GM19328 (cell line): Measurements from ENCODE around the gene SUPT5H.

Source experiments
- ATAC-seq: cut with Tn5 transposase; IDR thresholded peaks from one replicate; pipeline ENCODE4 v1.9.1; 2021; ENCODE audit warnings: mild to moderate bottlenecking, moderate library complexity; ENCODE audit not compliant: unreplicated experiment

The SUPT5H gene

DNA sequence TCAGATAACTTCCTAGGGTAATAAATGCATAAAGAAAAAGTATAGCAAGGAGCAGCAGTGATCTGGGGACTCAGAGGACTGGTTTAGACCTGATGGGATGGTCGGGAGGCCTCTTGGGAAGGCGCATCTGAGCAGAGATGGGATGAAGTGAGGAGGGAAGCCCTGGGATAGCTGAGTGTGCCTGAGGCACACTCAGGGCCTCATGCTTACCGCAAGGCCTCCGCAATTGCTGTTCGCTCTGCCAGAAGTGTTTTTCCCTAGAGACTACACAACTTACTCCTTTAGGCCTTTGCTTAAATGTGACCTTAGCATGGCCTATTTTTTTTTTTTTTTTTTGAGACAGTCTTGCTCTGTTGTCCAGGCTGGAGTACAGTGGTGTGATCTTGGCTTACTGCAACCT is 49.3 kb downstream of the SUPT5H start:
- no peak for ATAC-seq

DNA sequence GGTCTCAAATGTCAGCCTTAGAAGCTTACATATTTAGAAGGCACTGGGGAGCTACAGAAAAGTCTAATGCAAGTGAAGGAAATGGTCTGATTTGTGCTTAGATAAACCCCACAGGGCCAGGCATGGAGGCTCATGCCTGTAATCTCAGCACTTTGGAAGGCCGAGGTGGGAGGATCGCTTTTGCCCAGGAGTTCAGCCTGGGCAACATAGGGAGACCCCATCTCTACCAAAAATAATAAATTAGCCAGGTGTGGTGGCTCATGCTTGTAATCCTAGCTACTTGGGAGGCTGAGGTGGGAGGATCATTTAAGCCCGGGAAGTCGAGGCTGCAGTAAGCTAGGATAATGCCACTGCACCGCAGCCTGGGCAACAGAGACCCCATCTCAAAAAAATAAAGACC is 50.7 kb downstream of the SUPT5H start:
- no peak for ATAC-seq

DNA sequence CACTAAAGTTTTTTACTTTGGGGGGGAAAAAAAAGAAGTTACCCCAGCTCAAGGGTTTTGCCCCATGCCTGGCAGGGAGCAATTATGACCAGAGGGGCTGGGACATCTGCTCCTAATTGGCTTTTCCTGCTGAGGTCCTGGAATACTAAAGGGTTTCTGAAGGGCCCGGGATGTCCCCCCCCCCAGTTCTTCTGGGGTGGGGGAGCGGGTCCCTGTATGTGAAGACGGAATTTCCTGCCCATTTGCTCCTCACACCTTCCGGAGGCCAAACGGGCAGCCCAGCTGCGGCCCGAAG is 52.3 kb downstream of the SUPT5H start:
- no peak for ATAC-seq

DNA sequence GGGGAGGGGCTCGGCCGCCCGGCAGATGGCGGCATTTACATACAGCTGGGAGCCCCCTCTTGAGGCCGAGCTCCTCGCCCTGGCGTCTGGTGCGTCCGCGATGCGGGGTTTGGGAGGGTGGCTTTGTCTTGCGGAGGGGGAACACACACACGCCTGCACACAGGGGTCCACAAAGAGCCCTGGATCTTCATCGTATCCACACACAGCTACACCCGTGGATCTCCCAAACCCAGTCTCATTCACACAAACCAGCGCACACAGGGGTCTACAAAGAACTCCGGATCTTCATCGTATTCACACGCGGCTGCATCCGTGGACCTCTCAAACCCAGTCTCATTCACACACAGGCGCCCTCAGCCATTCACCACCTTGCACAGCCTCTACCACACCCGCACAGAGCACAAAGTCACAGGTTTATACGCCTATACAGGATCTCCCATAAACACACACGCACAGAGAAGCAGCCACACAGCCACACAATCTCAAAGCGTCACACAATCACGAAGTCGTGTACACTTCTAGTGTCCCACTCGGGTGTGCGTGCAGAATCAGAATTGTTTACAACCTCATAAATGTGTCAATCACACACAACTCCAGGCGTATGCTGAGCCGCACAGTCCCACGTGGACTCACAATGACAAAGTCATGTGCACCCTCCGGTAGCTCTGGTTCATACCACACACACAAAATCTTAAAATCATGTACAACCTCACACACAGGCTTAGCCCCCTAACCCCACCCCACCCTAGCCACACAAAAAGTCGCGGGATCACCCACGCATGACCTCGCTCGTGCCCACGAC is 52.8 kb downstream of the SUPT5H start:
- ATAC-seq, result no peak

DNA sequence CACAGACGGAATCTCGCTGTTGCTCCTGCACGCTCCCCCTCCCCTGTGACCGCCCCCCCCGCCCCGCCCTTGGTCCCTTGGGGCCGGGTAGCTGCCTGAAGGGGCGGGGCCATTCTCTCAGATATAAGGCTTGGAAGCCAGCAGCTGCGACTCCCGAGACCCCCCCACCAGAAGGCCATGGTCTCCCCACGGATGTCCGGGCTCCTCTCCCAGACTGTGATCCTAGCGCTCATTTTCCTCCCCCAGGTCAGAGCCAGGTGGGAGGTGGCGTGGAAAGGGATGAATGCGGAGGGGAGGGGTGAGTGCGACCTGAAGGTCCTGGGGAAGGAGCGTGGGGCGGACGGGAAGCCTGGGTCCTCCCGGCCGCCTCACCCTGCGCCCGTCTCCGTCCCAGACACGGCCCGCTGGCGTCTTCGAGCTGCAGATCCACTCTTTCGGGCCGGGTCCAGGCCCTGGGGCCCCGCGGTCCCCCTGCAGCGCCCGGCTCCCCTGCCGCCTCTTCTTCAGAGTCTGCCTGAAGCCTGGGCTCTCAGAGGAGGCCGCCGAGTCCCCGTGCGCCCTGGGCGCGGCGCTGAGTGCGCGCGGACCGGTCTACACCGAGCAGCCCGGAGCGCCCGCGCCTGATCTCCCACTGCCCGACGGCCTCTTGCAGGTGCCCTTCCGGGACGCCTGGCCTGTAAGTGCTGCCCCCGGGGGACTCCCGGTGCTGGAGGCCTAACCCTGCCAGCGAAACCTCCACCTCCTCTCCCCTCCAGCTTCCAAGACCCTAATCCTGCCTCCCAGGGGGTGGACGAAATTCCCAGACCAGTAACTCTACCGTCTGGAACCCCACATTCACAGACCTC is 53.6 kb downstream of the SUPT5H start, which contains the start of gene DLL3:
Gene DLL3 (plus strand): TSS at position 150 of the 845 bp plus-strand sequence. CDS start 28 bp downstream, at position 178.
- no peak for ATAC-seq

DNA sequence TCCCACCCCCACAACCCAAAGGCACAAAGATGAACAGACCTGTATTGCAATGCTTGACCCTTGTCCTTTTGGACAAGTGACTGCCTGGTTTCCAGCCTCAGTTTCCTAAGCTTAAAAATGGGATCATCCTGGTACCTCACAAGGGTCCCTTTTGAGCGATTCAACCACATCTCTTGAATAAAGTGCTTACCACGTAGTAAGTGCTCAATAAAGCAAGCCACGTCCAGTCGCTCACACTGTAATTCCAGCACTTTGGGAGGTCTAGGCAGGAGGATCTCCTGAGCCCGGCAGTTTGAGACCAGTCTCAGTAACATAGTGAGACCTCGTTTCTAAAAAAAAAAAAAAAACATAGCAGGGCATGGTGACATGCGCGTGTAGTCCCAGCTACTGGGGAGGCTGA is 54.5 kb downstream of the SUPT5H start:
- ATAC-seq, result no peak

DNA sequence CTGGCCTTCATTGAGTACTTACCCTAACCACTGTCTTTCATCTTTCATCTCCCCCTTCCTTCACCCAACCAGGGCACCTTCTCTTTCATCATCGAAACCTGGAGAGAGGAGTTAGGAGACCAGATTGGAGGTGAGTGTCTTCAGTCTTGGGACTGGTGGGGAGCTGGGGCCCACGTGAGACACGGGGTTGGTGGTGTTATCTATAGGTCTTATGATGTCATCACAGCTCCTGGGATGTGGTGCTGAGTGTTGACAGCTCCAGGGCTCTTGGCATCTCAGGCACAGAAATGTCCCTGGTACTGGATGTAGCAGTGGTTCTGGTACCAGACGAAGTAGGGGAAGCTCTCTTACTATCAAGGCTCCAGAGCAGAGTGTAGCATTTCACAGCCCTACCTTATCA is 55.2 kb downstream of the SUPT5H start:
- no peak for ATAC-seq

DNA sequence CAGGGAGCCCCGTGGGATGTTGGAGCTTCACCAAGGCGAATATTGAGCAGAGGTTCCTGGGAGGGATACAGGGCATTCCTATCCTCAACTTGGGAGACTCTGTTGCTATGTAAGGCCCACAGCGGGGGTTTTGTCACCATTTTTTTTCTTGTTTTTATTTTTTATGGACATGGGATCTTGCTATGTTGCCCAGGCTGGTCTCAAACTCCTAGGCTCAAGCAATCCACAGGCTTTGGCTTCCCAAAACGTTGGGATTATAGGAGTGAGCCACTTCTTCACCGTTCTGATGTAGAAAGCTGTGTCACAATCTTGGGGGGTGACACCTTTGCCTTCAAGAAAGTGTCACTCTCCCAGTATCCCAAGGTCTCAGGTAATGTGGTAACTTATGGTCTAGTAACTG is 56.0 kb downstream of the SUPT5H start:
- ATAC-seq, result no peak

DNA sequence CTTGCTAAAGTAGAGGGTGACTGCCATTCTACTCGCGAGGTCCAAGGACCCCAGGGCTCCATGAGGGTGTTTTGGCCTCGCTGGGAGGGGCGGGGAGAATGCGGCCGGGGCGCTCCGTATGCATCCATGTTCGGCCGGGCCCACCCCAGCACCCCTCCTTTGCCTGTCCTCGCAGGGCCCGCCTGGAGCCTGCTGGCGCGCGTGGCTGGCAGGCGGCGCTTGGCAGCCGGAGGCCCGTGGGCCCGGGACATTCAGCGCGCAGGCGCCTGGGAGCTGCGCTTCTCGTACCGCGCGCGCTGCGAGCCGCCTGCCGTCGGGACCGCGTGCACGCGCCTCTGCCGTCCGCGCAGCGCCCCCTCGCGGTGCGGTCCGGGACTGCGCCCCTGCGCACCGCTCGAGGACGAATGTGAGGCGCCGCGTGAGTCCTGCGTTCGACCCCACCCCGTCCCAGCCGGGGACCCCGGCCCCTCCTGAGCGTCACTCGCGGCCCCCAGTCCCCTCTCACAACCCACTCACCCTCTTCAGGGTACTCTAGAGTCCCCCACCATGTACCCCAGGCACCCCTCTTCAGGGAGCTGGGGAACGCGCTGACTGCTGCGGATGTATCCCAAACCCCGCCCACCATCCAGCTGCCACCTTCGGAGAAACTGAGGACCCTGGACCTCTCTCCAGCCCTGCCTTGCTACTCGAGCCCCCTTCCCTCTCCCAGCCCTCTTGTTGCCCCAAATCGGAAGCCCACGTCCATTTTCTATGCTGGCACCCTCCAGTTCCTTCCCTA is 57.4 kb downstream of the SUPT5H start:
- no peak for ATAC-seq

DNA sequence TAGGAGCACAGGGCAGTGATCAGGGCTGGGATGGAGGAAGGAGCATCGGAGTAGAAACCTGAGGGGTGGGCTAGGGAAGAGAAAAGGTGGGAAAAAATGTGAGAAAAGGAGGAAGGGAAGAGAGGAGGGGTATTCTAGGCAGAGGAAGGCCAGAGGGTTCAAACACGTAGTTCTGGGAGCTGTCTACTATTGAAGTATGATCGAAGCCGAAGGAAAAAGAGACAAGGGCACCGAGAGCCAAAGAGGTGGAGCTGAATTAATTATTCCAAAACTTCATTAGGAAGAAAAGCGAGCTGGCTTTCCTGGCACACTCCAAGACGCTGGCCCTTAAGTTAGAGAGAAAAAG is 61.2 kb downstream of the SUPT5H start:
- ATAC-seq, result no peak

DNA sequence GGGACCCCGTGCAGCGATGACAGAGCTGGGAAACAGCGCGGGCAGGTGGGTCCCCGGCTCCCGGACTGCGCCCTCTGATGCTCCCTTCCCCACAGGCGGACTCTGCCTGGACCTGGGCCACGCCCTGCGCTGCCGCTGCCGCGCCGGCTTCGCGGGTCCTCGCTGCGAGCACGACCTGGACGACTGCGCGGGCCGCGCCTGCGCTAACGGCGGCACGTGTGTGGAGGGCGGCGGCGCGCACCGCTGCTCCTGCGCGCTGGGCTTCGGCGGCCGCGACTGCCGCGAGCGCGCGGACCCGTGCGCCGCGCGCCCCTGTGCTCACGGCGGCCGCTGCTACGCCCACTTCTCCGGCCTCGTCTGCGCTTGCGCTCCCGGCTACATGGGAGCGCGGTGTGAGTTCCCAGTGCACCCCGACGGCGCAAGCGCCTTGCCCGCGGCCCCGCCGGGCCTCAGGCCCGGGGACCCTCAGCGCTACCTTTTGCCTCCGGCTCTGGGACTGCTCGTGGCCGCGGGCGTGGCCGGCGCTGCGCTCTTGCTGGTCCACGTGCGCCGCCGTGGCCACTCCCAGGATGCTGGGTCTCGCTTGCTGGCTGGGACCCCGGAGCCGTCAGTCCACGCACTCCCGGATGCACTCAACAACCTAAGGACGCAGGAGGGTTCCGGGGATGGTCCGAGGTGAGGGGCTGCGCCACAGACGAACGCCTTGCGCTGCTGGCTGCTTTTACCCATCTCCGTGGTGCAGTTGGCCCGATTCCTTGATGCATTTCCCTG is 61.7 kb downstream of the SUPT5H start:
- no peak for ATAC-seq

DNA sequence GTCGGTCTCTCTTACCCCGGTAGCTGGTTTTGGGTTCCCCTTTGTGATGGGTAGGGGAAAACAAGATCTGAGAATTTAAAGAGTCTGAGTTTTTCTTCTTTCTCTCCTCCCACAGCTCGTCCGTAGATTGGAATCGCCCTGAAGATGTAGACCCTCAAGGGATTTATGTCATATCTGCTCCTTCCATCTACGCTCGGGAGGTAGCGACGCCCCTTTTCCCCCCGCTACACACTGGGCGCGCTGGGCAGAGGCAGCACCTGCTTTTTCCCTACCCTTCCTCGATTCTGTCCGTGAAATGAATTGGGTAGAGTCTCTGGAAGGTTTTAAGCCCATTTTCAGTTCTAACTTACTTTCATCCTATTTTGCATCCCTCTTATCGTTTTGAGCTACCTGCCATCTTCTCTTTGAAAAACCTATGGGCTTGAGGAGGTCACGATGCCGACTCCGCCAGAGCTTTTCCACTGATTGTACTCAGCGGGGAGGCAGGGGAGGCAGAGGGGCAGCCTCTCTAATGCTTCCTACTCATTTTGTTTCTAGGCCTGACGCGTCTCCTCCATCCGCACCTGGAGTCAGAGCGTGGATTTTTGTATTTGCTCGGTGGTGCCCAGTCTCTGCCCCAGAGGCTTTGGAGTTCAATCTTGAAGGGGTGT is 62.5 kb downstream of the SUPT5H start:
- ATAC-seq, result no peak

DNA sequence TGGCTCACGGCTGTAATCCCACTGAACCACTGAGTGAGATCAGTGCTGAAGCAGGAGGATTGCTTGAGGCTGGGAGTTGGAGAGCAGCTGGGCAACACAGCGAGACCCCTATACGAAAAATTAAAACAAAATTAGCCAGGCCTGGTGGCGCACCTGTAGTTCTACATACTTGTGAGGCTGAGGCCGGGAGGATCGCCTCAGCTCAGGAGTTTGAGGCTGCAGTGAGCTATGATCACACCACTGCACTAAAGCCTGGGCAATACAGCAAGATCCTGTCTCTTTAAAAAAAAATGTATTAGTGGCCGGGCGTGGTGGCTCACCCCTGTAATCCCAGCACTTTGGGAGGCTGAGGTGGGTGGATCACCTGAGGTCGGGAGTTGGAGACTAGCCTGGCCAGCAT is 63.2 kb downstream of the SUPT5H start:
- ATAC-seq, result no peak

DNA sequence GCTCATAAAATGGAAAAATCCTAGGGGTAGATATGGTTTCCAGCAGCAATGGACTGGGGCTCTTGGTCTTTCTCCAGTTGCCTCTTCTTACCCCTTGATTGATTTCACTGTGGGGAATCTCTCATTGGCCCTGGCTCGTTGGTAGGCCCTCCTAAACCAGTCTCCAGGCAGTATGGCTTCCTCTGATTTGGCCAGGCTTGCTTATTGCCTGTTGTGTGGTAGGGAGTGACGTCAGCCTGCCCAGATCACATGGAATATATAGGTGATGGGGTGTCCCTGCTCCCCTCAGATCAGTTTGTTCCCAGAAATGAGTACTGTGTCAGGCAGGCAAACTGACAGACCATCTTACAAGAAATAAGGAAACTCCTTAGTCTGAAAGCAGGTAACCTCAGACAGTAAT is 63.9 kb downstream of the SUPT5H start:
- no peak for ATAC-seq

DNA sequence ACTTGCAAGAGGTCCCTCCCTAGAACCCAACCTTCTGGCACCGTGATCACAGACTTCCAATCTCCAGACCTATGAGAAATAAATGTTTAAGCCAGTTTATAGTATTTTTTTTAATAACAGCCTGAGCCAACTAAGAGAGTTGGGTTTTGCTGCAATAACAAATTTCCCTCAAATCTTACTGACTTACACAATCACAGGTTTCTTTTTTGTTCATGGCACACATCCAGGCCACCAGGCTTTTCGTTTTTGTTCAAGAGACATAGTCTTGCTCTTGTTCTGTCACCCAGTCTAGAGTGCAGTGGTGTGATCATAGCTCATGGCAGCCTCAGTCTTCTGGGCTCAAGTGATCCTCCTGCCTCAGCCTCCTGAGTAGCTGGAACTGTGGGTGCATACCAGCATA is 67.6 kb downstream of the SUPT5H start:
- no peak for ATAC-seq

DNA sequence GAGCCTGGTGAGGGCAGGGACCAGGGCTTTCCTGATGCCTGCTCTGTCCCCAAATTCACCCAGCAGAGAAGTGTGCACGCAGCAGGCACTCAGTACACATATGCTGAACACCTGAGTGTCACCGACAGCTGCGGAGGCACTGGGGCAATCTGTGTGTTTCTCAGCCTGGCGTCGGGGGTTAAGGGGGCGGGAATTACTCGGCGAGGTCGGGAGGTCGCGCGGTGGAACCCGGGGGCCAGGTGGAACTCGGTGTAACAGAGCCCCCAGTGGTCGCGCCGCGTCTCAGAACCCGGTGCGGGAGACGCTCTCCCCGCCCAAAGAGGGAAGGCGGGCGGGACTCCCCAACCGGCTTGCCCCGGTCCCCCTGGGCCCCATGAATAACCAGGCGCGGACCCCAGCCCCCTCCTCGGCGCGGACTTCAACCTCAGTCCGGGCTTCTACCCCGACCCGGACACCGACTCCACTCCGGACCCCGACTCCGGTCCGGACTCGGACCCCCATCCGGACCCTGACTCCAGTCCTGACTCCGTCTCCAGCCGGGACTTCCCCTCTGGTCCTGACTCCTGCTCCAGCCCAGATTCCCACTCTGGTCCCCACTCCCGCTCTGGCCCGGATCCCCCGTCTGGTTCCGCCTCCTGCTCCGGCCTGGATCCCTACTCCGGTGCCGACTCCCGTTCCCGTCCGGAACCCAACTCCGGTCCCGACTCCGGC is 69.6 kb downstream of the SUPT5H start, which contains the start of gene SELENOV:
Gene SELENOV (plus strand): TSS at position 300 of the 711 bp plus-strand sequence. CDS start 74 bp downstream, at position 374.
- no peak for ATAC-seq

DNA sequence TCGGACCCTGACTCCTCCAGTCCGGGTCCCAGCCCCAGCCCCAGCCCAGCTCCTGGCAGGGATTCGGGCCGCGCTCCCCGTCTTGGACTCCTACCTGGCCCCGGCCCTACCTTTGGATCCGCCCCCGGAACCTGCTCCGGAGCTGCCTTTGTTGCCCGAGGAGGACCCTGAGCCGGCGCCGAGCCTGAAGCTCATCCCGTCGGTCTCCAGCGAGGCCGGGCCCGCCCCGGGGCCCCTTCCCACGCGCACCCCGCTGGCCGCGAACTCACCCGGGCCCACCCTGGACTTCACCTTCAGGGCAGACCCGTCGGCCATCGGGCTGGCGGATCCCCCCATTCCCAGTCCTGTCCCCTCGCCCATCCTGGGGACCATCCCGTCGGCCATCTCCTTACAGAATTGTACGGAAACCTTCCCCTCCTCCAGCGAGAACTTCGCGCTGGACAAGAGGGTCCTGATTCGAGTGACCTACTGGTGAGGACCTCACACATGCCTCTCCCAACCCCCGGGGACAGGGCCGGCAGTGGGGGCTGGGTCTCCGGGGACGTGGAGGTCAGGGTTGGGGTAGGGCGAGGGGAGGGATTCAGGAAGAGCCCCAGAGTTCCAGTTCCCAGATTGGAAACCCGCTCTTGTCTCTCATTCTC is 70.3 kb downstream of the SUPT5H start:
- ATAC-seq, result no peak

DNA sequence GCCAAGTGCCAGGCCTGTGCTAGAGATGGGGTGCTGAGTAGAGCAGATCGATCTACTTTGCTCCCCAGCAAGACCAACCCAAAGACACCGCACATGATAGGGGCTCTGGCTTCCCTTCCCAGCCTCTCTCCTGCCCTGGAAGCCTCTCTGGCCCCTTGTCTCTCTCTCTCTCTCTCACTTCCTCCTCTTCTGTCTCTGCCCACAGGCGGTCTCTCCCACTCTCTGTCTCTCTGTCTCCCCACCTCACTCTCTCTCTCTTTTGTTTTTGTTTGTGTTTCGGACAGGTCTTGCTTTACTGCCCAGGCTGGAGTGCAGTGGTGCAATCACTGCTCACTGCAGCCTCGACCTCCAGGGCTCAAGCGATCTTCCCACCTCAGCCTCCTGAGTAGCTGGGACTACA is 70.9 kb downstream of the SUPT5H start:
- no peak for ATAC-seq

DNA sequence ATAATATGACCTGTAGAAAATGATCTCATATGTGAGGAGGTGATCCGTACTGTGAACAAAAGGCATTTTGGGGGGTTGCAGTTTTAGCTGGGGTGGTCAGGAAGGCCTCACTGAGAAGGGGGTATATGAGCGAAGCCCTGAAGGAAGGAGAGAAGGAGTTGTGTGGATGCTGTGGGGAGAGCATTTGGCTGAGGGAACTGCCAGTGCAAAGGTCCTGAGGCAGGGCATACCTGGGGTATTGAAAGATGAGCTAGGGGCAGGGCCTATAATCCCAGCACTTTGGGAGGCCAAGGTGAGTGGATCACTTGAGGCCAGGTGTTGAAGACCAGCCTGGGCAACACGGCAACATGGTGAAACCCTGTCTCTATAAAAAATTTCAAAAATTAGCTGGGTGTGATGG is 72.0 kb downstream of the SUPT5H start:
- ATAC-seq, result no peak
